ENCODE data around the gene TRDMT1.

- no peak for TF ChIP-seq CTCF (IDR thresholded peaks at IDR 0.05; ENCODE audit: insufficient read depth, low read depth, low read length)
- no peak for TF ChIP-seq EZH2 (IDR thresholded peaks at IDR 0.05; ENCODE audit: insufficient read depth, low read length)
Measured at GRCh38 chr10:17213646-17214349, 12.3 kb upstream of the TRDMT1 start.
